CD4-positive, alpha-beta memory T cell (primary cell): ENCODE data around the gene SLC6A6. TPM values are rescaled to one million over a fixed set of nuclear protein-coding genes. Genes with fewer than 3 reads are reported as not detected.

Experiments
- CTCF ChIA-PET: fragments of 350-600 bp; sonication (Branson Sonifier 250); formaldehyde crosslinking; loops from one replicate; lab custom pipeline; 2021; ENCODE audit warnings: inconsistent platforms; ENCODE audit not compliant: partially characterized antibody; lab: Charles Lee
- POLR2A ChIA-PET: fragments of 350-600 bp; sonication (Branson Sonifier 250); formaldehyde crosslinking; loops from one replicate; lab custom pipeline; 2021; ENCODE audit not compliant: partially characterized antibody; lab: Charles Lee
- DNase-seq, 5 donors: peaks; one replicate each; pipeline versions ENCODE4 v3.0.0 to v3.0.0-alpha.2; 2020 to 2022; ENCODE audit warnings: mixed read lengths in 1 of 5
- H3K27ac ChIP-seq: one replicate; pipeline ENCODE4 v1.7.0; 2013; ENCODE audit warnings: low read depth, low read length
- H3K27me3 ChIP-seq: 2 replicates; pipeline ENCODE4 v1.7.0; 2013; ENCODE audit warnings: mild to moderate bottlenecking, low read length, moderate library complexity; ENCODE audit not compliant: insufficient read depth
- H3K36me3 ChIP-seq: 2 replicates; pipeline ENCODE4 v1.7.0; 2013; ENCODE audit warnings: mild to moderate bottlenecking, low read length, moderate library complexity; ENCODE audit not compliant: insufficient read depth
- H3K4me1 ChIP-seq: 2 replicates; pipeline ENCODE4 v1.7.0; 2013; ENCODE audit warnings: mild to moderate bottlenecking, low read length, moderate library complexity; ENCODE audit not compliant: insufficient read depth
- H3K4me3 ChIP-seq, 2 donors: one replicate each; pipeline ENCODE4 v1.7.0; 2013; ENCODE audit warnings: low read length in 2 of 2, mild to moderate bottlenecking in 1 of 2
- H3K9me3 ChIP-seq, 2 donors: one replicate each; pipeline ENCODE4 v1.7.0; 2013; ENCODE audit warnings: low read length in 2 of 2, control low read depth in 1 of 2; ENCODE audit not compliant: control insufficient read depth in 1 of 2
- H3K27ac Mint-ChIP-seq, 7 donors: one replicate each; pipeline ENCODE4 v1.8.0; 2020 to 2021; ENCODE audit warnings: mixed read lengths in 7 of 7, mild to moderate bottlenecking in 6 of 7, inconsistent platforms in 3 of 7, moderate library complexity in 3 of 7
- H3K27me3 Mint-ChIP-seq, 2 donors: one replicate each; pipeline ENCODE4 v1.8.0; 2020 to 2021; ENCODE audit warnings: mixed read lengths in 2 of 2
- H3K36me3 Mint-ChIP-seq, 2 donors: one replicate each; pipeline ENCODE4 v1.8.0; 2020 to 2021; ENCODE audit warnings: mixed read lengths in 2 of 2, inconsistent platforms in 1 of 2, mild to moderate bottlenecking in 1 of 2
- H3K4me1 Mint-ChIP-seq, 4 donors: one replicate each; pipeline ENCODE4 v1.8.0; 2020 to 2021; ENCODE audit warnings: mixed read lengths in 4 of 4, mild to moderate bottlenecking in 1 of 4
- H3K4me3 Mint-ChIP-seq, 8 donors: one replicate each; pipeline ENCODE4 v1.8.0; 2020 to 2021; ENCODE audit warnings: mixed read lengths in 8 of 8, mild to moderate bottlenecking in 7 of 8, moderate library complexity in 6 of 8, inconsistent platforms in 3 of 8
- H3K9me3 Mint-ChIP-seq, 8 donors: one replicate each; pipeline ENCODE4 v1.8.0; 2020 to 2021; ENCODE audit warnings: mixed read lengths in 8 of 8, mild to moderate bottlenecking in 5 of 8, inconsistent platforms in 3 of 8, moderate library complexity in 1 of 8
- intact Hi-C: fragments of 100-400 bp; cut with micrococcal nuclease; formaldehyde crosslinking; loops from one replicate; pipeline ENCODE4 v1.15.1; 2023
- polyA plus RNA-seq, 2 donors: library from polyadenylated mRNA; unstranded; fragments of 300-500 nt; fragmentation: Illumina TruSeq; gene quantifications; one replicate each; pipeline ENCODE4 v1.2.3, GENCODE V29; 2021
- total RNA-seq, 2 experiments: library from RNA; stranded (reverse); gene quantifications; one replicate each; pipeline ENCODE4 v1.2.3, GENCODE V29; 2021

The SLC6A6 gene
- total and polyA plus RNA-seq, 4 experiments from 2014 or later = 3.8 to 51.8 (median 29.7) TPM

DNA sequence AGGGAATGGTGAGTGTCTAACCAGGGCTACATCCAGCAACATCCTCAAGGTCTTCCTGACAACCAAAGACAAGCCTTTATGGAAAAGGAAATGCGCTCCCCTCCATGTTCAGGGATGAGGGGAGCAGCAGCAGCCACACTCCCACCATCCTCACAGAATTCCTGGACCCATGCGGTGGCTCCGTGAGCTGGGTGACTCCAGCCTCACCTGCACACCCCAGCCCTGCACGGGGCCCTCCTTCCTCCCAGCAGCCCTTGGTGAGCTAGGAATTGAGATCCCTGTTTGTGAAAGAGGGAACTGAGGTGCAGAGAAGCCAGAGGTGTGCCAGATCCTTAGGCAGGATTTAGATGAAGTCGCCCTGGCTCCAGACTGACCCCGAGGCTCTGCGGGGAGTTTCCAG lies 85.4 kb downstream of the SLC6A6 start:
- Mint-ChIP-seq H3K4me1 (peaks cover 0 to 2% (median 0%) of the 10 kb centered on the region in 4 donors), H3K36me3 (peaks cover 34 to 66% of the 10 kb centered on the region in 2 donors), H3K27ac (no peak overlapping the region), H3K27me3 (no peaks in the 10 kb centered on the region), H3K9me3 (no peaks in the 10 kb centered on the region), H3K4me3 (no peak overlapping the region)
- H3K9me3 ChIP-seq = no peaks in the 10 kb centered on the region
- POLR2A ChIA-PET = no interaction called here
- H3K36me3 ChIP-seq = peaks cover 33% of the 10 kb centered on the region
- DNase-seq = no peak
- no peaks in the 10 kb centered on the region for H3K27me3 ChIP-seq
- no peaks in the 10 kb centered on the region for H3K4me1 ChIP-seq
- CTCF ChIA-PET = interaction anchor here (1.7 kb wide), 1 partner anchor 22 kb away, joined by 4 read pairs; no protein-coding TSS in a partner anchor
- no peak overlapping the region for H3K4me3 ChIP-seq
- H3K27ac ChIP-seq = no peak overlapping the region
- intact Hi-C loops = no loop called here

DNA sequence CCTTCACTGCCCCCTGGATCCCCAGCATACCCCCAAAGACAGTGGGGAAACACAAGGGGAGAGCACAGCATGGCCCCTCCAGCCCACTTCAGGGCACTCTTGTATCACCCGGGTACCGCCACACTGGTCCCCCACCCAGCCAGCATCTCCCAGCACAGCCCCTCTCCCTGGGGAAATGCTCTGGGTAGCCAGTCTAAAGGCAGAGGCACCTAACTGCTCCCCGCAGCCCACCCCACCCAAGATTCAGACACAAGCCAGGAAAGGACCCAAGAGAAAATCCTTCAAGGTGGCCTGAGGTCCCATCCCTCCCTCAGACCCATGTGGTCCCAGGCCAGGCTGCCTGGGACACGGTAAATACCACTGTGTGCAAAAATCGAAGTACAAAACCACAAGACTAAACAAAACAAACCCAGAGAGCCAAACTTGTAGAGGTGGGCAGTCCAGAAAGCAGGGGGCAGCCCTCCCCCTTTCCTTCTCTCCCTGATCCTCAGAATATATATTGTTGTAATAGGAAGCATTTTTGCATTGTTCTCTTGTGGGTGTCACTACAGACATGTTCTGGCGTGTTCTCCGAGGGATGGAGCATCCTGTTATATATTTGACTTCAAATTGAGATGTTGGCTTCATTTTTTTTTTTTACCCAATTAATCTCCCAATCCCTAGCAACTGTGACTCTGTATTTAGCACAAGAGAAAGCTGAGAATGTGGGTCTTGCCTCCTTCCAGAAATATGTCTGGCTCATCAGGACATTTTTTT lies 86.1 kb downstream of the SLC6A6 start:
- Mint-ChIP-seq H3K9me3 (no peaks in the 10 kb centered on the region), H3K36me3 (peaks cover 34 to 60% of the 10 kb centered on the region in 2 donors), H3K4me3 (no peak overlapping the region), H3K4me1 (peaks cover 0 to 2% (median 0%) of the 10 kb centered on the region in 4 donors), H3K27me3 (no peaks in the 10 kb centered on the region), H3K27ac (peak overlapping the region in 3 of 7 donors; percentile 8 to 74 (median 74))
- CTCF ChIA-PET = no interaction called here
- no peak for DNase-seq
- intact Hi-C loops = no loop called here
- H3K4me3 ChIP-seq = no peak overlapping the region
- H3K9me3 ChIP-seq = no peaks in the 10 kb centered on the region
- no peaks in the 10 kb centered on the region for H3K27me3 ChIP-seq
- POLR2A ChIA-PET = no interaction called here
- peaks cover 27% of the 10 kb centered on the region for H3K36me3 ChIP-seq
- no peaks in the 10 kb centered on the region for H3K4me1 ChIP-seq
- H3K27ac ChIP-seq = no peak overlapping the region

DNA sequence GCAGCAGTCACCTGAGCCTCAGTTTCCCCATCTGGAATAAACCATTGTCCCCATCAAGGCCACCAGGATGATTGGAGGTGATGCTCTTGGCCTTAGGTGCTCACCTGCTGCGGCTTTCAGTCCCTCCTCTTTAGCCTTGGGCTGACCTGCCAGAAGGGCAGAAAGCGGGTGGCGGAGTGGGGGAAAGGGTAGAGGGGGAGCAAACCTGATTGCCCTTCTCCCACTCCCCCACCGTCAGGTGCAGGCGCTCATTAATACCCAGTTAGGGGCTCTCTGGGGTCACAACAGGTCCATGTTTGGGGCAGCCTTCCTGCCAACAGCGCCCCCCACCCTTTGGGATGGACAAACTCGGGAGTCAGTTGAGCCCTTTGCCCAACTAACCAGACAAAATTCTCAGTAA lies 87.2 kb downstream of the SLC6A6 start:
- no peaks in the 10 kb centered on the region for H3K4me1 ChIP-seq
- H3K36me3 Mint-ChIP-seq = peaks cover 25 to 49% of the 10 kb centered on the region in 2 donors
- no peak for DNase-seq
- no peak overlapping the region for H3K4me3 ChIP-seq
- CTCF ChIA-PET = no interaction called here
- no peak overlapping the region for H3K4me3 Mint-ChIP-seq
- no peaks in the 10 kb centered on the region for H3K9me3 Mint-ChIP-seq
- no peak overlapping the region for H3K27ac Mint-ChIP-seq
- intact Hi-C loops = no loop called here
- H3K27ac ChIP-seq = no peak overlapping the region
- peaks cover 0 to 2% (median 0%) of the 10 kb centered on the region in 4 donors for H3K4me1 Mint-ChIP-seq
- peaks cover 21% of the 10 kb centered on the region for H3K36me3 ChIP-seq
- POLR2A ChIA-PET = no interaction called here
- H3K27me3 ChIP-seq = no peaks in the 10 kb centered on the region
- H3K27me3 Mint-ChIP-seq = no peaks in the 10 kb centered on the region
- no peaks in the 10 kb centered on the region for H3K9me3 ChIP-seq

DNA sequence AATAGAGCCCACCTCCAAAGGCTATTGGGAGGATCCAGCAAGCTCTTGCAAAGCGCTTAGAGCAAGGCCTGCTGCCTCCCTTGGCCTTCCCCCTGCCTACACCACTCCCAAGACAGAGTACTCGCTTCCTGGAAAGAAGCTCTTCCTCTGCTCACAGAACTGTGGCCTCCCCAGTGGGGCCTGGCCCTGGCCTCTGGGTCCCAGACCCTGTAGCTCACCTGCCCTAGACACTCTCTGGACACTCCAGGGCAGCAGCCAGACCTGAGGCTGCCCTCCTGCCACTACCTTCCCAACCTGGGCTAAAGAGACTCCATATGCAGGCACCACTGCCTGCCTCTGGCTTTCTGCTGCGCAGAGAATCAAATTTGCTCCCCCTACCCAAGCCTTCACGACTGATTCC lies 87.8 kb downstream of the SLC6A6 start:
- Mint-ChIP-seq H3K27ac (peak overlapping the region in 3 of 7 donors; percentile 21 to 74 (median 55)), H3K9me3 (no peaks in the 10 kb centered on the region), H3K36me3 (peaks cover 19 to 44% of the 10 kb centered on the region in 2 donors), H3K27me3 (no peaks in the 10 kb centered on the region), H3K4me3 (no peak overlapping the region), H3K4me1 (peaks cover 0 to 2% (median 0%) of the 10 kb centered on the region in 4 donors)
- Histone ChIP-seq H3K9me3 (no peaks in the 10 kb centered on the region), H3K4me3 (no peak overlapping the region), H3K4me1 (no peaks in the 10 kb centered on the region), H3K27me3 (no peaks in the 10 kb centered on the region), H3K36me3 (peaks cover 17% of the 10 kb centered on the region), H3K27ac (no peak overlapping the region)
- DNase-seq = no peak
- CTCF ChIA-PET = no interaction called here
- POLR2A ChIA-PET = no interaction called here
- intact Hi-C loops = no loop called here

DNA sequence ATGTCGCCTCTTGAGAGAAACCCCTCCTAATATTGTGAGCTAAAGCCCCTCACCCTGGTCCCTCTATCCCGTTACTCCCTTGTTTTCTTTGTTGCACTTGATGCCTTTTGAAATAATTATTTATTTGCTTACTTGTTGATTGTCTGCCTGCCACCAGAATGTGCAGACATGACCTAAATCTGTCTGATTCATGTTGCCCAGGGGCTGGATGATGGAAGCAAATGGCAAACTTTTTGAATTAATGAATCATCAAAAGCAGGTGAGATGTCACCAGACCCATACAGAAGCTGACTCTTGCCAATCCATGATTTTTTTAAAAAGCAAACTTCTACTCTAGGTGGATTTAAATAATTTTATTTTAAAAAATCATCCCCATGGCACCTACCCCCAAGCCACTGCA lies 88.4 kb downstream of the SLC6A6 start:
- H3K27me3 Mint-ChIP-seq = no peaks in the 10 kb centered on the region
- peaks cover 14 to 38% of the 10 kb centered on the region in 2 donors for H3K36me3 Mint-ChIP-seq
- no peaks in the 10 kb centered on the region for H3K9me3 ChIP-seq
- no peaks in the 10 kb centered on the region for H3K27me3 ChIP-seq
- ChIA-PET POLR2A (no interaction called here), CTCF (no interaction called here)
- no peaks in the 10 kb centered on the region for H3K4me1 ChIP-seq
- H3K4me3 Mint-ChIP-seq = no peak overlapping the region
- H3K4me3 ChIP-seq = no peak overlapping the region
- peaks cover 15% of the 10 kb centered on the region for H3K36me3 ChIP-seq
- H3K9me3 Mint-ChIP-seq = peaks cover 0 to 2% (median 0%) of the 10 kb centered on the region in 8 donors
- no peak for DNase-seq
- no peak overlapping the region for H3K27ac ChIP-seq
- H3K27ac Mint-ChIP-seq = peak overlapping the region in 2 of 7 donors; percentile 21 to 43
- intact Hi-C loops = no loop called here
- peaks cover 0 to 2% (median 0%) of the 10 kb centered on the region in 4 donors for H3K4me1 Mint-ChIP-seq

DNA sequence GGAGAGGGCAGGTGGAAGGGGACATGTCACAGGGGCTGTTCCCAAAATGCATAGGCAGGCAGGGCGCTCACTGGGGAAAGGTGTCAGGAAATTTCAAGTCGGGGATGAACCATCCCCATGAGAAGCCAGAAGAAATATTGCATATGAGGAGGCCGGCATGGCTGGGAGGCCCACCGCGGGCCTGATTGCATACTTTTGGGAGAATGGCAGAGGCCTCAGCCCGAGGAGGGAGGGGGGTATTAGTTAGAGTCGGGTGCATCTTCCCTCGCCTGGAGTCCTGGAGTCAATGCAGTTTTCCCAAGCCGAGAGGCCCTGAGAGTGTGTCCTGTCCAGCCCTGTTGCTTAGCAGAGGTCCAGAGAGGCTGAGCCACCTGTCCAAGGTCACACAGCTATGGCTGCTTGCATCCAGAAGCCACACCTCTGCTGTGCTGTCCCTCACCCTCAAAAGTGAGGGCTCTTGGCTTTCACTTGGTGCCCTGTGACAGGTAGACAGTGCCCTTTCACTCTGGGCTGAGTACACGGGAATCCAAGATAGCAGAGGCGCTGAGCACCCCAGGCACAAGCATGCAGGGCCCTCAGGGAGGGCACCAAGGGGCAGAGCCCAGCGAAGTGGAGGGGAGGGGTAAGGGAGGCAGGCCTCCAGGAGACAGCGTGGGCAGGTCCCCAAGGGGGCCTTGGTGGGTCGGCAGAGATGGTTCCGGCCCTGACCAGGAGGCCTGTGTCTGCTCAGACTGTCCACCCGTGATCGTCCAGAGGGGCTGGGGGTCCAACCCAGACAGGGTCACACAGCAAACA lies 89.2 kb downstream of the SLC6A6 start:
- H3K4me1 Mint-ChIP-seq = peaks cover 0 to 2% (median 0%) of the 10 kb centered on the region in 4 donors
- H3K27me3 ChIP-seq = no peaks in the 10 kb centered on the region
- ChIA-PET POLR2A (no interaction called here), CTCF (no interaction called here)
- H3K4me3 ChIP-seq = no peak overlapping the region
- H3K4me1 ChIP-seq = no peaks in the 10 kb centered on the region
- peaks cover 11% of the 10 kb centered on the region for H3K36me3 ChIP-seq
- H3K36me3 Mint-ChIP-seq = peaks cover 14 to 31% of the 10 kb centered on the region in 2 donors
- H3K9me3 Mint-ChIP-seq = peaks cover 0 to 2% (median 0%) of the 10 kb centered on the region in 8 donors
- no peaks in the 10 kb centered on the region for H3K9me3 ChIP-seq
- H3K4me3 Mint-ChIP-seq = no peak overlapping the region
- H3K27ac Mint-ChIP-seq = peak overlapping the region in 1 of 7 donors; percentile 50
- intact Hi-C loops = no loop called here
- H3K27me3 Mint-ChIP-seq = no peaks in the 10 kb centered on the region
- H3K27ac ChIP-seq = no peak overlapping the region
- no peak for DNase-seq
